Measurements from ENCODE around the gene ATP8B1.

The ATP8B1 gene

DNA sequence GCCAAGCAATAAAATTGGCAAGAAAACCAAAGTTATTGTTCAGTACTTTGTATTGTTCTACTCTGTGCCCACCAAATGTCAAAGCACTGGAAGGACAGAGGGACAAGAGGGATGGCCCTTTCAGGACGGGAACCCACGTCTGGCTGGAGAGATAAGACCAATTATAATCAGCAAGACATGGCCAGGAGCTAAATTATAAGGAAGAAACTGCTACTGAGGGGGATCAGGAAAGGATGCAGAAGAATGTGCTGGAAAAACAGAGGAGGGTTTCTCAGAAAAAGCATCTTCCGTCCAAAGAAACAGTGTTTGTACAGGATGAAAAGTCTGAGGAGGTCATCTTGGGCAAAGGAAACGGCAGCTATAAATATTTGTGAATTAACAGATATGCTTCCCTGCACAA is 135.1 kb downstream of the ATP8B1 start:
- TF ChIP-seq, protein P1, sequence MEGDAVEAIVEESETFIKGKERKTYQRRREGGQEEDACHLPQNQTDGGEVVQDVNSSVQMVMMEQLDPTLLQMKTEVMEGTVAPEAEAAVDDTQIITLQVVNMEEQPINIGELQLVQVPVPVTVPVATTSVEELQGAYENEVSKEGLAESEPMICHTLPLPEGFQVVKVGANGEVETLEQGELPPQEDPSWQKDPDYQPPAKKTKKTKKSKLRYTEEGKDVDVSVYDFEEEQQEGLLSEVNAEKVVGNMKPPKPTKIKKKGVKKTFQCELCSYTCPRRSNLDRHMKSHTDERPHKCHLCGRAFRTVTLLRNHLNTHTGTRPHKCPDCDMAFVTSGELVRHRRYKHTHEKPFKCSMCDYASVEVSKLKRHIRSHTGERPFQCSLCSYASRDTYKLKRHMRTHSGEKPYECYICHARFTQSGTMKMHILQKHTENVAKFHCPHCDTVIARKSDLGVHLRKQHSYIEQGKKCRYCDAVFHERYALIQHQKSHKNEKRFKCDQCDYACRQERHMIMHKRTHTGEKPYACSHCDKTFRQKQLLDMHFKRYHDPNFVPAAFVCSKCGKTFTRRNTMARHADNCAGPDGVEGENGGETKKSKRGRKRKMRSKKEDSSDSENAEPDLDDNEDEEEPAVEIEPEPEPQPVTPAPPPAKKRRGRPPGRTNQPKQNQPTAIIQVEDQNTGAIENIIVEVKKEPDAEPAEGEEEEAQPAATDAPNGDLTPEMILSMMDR (conservative IDR thresholded peaks at IDR 0.05; ENCODE audit: low read depth, low read length) = no peak
- no peak for DNase-seq (ENCODE audit: low read depth)
- H3K4me3 ChIP-seq (ENCODE audit: low read depth, low read length) = no peak overlapping the region

- H3K4me3 ChIP-seq (ENCODE audit: low read depth, low read length) = no peak overlapping the region
- peak; percentile 83 for DNase-seq (ENCODE audit: low read depth)
- TF ChIP-seq, protein P1 (conservative IDR thresholded peaks at IDR 0.05; ENCODE audit: low read depth, low read length) = no peak
Measured at GRCh38 chr18:57666818-57667497, 136.2 kb downstream of the ATP8B1 start.

GRCh38 chr18:57664568-57665165 is 138.4 kb downstream of the ATP8B1 start:
- no peak overlapping the region for H3K4me3 ChIP-seq (ENCODE audit: low read depth, low read length)
- TF ChIP-seq, protein P1 (conservative IDR thresholded peaks at IDR 0.05; ENCODE audit: low read depth, low read length) = no peak
- DNase-seq (ENCODE audit: low read depth) = no peak

DNA sequence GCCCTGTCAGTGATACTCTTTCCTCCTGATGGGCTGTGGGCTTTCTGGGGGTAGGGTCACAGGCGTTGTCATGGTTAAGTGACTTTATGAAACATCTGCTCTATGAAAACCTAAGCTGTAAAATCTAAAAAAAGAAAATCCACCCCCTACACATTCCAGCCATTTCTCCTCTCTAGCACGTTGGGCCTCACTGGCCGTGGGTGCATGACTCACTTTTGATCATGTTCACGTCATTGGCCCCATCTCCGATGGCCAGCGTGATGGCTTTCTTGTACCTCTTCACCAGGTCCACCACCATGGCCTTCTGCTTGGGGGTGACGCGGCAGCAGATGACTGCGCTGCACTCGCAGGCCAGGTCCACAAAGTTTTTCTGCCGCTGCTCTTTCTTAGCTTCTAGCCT is 142.2 kb downstream of the ATP8B1 start:
- DNase-seq (ENCODE audit: low read depth) = peak; percentile 76
- TF ChIP-seq, protein P1 (conservative IDR thresholded peaks at IDR 0.05; ENCODE audit: low read depth, low read length) = no peak
- no peak overlapping the region for H3K4me3 ChIP-seq (ENCODE audit: low read depth, low read length)

GRCh38 chr18:57659460-57660102 is 143.5 kb downstream of the ATP8B1 start:
- DNase-seq (ENCODE audit: low read depth) = peak; percentile 35
- TF ChIP-seq, protein P1 (conservative IDR thresholded peaks at IDR 0.05; ENCODE audit: low read depth, low read length) = no peak
- H3K4me3 ChIP-seq (ENCODE audit: low read depth, low read length) = no peak overlapping the region

GRCh38 chr18:57657542-57657941 is 145.6 kb downstream of the ATP8B1 start:
- H3K4me3 ChIP-seq (ENCODE audit: low read depth, low read length) = no peak overlapping the region
- TF ChIP-seq, protein P1 (conservative IDR thresholded peaks at IDR 0.05; ENCODE audit: low read depth, low read length) = no peak
- DNase-seq (ENCODE audit: low read depth) = no peak
